Amygdala (tissue), 56 donors: ENCODE results near the gene L3MBTL4.

Experiments used
- DNase-seq, 56 donors: peaks; one replicate each; lab custom pipeline; 2025; lab: John Stamatoyannopoulos, UW

Gene L3MBTL4

DNA sequence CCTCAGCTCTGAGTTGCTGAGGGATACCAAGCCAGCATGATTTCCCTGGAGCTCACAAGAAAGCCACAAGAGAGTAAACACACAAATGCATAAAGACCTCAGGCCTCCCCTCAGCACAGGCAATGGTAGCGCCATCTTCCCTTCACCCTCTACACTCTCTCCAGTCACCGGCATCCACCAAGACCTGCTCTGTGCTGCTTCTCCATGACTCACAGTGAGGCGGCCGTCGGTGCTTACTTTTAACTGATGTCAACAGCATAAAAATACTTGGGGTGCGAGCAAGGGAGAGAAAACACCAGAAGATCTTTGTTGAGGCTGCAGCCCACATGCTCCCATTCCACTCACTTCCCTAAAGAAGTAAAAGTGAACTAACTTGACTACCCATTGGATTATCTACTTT lies 46.7 kb downstream of the L3MBTL4 start:
- DNase-seq, result no peak

DNA sequence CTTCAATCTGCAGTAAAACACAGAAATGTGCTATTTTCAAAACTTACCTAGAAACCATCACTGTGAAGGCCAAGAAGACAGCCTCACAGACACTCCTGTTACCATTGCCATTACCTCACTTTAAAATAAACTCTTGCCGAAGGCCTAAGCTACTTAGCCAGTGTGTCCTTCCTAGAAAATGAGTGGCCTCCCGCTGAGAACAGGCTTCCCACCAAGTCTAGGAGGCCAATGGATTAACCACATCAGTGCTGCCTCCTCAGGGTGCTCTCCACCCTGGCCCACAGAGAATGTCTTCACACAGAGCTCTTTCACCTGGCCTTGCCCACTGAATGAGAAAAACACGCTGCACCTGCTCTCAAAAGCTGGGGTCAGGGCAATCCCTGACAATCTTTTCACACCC lies 47.5 kb downstream of the L3MBTL4 start:
- no peak for DNase-seq

DNA sequence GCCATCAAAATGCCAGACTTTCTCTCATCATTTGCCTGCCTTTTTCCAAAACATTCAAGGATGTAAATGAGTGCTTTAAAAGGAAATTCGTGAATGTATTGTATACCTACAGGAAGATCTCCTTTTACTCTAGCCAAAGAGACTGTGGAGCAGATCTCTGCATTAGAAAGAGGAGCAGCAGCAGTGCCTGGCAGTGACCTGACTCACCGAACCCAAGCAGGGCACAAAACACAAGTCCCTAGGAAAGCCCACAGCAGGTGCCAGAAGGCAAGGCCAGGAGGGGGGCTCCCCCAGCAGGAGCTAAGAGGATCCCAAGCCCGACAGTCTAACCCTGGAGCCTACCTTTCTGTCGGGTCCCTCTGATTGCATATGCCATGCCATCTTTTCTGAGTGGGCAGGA lies 47.9 kb downstream of the L3MBTL4 start:
- DNase-seq, result no peak

GRCh38 chr18:6365385-6365784 lies 49.3 kb downstream of the L3MBTL4 start:
- DNase-seq, result no peak

DNA sequence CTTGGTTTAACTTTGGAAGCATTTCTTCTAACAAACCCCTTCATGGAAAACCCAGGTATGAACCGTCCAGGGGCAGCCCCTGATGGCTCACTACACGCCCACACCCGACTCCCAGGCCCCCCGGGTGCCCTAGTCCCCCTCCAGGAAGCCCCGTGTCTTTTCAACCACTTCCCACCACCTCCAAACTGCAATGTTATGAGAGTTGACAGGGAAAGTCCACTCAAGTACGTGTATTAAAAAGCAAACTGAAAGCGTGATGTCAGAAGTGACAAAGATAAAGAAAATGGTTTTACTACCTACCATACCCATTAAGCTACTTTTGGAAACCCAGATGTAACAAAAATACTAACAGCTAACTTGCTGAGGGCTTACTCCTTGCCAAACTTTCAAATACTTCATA lies 51.5 kb downstream of the L3MBTL4 start:
- DNase-seq, result no peak

DNA sequence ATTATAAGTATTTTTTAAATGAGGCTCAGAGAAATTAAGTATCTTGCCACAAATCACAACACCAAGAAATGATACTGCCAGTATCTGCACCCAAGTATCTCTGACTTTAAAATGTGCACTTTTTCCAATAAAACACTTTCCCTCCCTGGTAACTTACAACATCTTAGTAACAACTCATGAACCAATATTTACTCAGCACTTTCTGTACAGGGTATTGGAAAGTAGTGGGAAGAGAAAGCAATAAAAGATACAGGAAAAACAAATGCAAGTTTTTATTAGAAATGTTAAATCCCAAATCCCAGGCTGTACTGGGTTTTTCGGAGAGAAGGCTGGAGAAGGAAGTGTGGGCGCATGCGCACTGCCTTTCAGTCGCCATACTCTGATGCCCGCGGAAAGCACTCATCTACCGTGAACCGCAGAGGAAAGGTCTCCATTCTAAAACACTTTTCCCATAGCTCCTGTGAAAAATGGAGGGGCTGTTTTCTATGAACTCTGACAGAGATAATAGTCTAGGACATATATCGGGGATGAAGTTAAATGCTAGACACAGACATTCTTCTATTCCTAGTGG lies 52.1 kb downstream of the L3MBTL4 start:
- DNase-seq, result no peak

GRCh38 chr18:6357668-6358067 lies 57.0 kb downstream of the L3MBTL4 start:
- no peak for DNase-seq

- no peak for DNase-seq
Measured at GRCh38 chr18:6355789-6356589, 58.7 kb downstream of the L3MBTL4 start.

- DNase-seq, result no peak
Measured at GRCh38 chr18:6352275-6352674, 62.4 kb downstream of the L3MBTL4 start.

GRCh38 chr18:6342990-6343389 lies 71.7 kb downstream of the L3MBTL4 start:
- DNase-seq, result no peak

GRCh38 chr18:6341709-6342108 lies 73.0 kb downstream of the L3MBTL4 start:
- DNase-seq, result no peak

DNA sequence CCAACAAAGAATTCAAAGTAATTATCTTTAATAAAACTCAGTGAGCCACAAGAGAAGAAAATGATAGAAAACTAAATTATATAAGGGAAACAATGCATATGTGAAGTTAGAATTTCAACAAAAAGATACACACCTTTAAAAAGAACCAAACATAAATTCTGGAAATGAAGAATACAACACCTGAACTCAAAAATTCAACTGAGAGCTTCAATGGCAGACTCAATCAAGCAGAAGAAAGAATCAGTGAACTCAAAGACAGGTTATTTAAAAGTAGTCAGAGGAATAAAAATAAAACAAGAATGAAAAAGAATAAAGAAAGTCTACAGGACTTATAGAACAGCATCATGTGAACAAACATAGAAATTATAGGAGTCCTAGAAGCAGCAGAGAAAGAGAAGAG lies 73.4 kb downstream of the L3MBTL4 start:
- no peak for DNase-seq

DNA sequence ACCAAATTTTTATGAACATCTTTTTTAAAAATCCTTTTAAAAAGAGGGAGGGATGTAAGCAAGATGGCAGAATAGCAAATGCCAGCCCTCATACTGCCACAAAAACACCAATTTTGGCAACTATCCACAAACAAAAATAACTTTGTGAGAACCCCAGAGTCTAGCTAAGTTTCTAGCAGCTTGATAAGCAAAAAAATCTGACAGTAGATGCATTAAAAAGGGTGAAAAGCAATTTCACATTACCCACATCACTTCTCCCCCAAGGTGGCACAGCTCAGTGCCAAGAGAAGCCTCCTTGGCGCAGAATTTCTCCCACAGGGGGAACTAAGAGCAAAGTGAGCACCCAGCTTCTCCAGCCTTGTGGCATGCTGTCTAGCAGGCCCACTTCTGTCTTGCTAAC lies 74.6 kb downstream of the L3MBTL4 start:
- DNase-seq, result no peak

GRCh38 chr18:6336239-6336638 lies 78.5 kb downstream of the L3MBTL4 start:
- DNase-seq, result no peak

GRCh38 chr18:6333981-6334380 lies 80.7 kb downstream of the L3MBTL4 start:
- DNase-seq, result no peak

- no peak for DNase-seq
Measured at GRCh38 chr18:6331872-6332271, 82.8 kb downstream of the L3MBTL4 start.

- DNase-seq, result no peak
Measured at GRCh38 chr18:6330786-6331185, 83.9 kb downstream of the L3MBTL4 start.

DNA sequence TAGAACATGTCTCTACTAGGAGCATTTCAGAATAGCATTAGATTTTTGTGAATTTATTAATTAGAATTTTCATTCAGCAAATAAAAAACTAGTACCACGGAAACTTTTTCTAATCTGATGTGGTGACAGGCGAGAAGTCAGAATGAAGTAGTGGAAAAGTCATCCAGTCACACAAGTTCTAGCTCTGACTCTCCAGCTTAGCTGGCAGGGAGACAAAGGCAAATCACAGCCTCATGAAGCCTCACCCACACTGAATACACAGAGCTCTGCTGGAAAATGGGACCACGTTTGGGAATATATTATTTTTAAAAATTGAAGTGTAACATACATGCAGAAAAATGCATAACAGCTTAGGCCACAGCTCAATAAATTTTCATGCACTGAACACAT lies 86.1 kb downstream of the L3MBTL4 start:
- DNase-seq, result no peak

GRCh38 chr18:6327895-6328620 lies 86.7 kb downstream of the L3MBTL4 start:
- no peak for DNase-seq

DNA sequence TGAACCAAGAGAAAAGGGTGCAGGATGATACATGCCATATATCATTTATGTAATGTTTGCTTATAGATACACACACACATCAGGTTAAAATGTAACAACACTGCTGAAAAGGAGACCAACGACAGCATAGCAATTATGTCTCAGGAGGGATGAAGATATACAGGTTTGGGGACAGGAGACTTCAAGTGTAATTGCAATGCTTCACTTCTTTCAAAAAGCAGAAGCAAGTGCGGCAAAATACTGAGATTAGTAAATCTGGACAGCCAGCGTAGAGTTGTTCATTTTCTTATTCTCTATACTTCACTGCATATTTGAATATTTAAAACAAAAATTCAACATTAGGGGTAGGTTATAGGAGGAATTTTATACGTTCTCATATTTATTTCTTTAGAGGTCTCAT lies 87.2 kb downstream of the L3MBTL4 start:
- DNase-seq, result no peak

GRCh38 chr18:6326566-6326965 lies 88.1 kb downstream of the L3MBTL4 start:
- DNase-seq, result no peak
